T47D (cell line): Measurements from ENCODE around the gene SKI.

ENCODE experiments used
- DNase-seq, 2 experiments: peaks; one replicate each; pipeline versions ENCODE4 v3.0.0 to v3.0.0-alpha.2; 2011 to 2012; ENCODE audit warnings: low read depth in 1 of 2, low spot score in 1 of 2
- JUND ChIP-seq: IDR thresholded peaks from 2 replicates; pipeline ENCODE4 v1.6.1; 2012; ENCODE audit warnings: low read depth
- in situ Hi-C: cut with HindIII; loops from 2 replicates; pipeline ENCODE4 v1.10.0; 2016; ENCODE audit warnings: low sequenced_read_pairs, low pct_unique_long_range_greater_than_20kb

Gene SKI

DNA sequence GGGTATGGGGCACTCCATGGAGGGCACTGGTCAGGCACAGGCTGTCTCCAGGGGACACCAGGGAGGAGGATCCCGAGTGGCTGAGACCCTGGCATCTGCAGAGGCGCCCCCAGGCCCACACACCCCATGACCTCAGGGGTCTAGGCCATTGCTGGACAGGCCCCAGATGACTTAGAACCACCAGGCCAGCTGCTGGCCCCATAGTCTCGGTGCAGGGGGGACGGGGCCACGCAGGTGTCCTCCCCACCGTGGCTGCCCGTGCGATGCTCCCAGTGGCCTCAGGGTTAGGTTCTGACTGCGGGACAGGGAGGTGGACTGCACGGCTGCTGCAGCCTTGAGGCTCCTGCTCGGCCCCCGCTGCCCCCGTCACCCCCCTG lies 119.3 kb downstream of the SKI start:
- no peak for DNase-seq
- in situ Hi-C loops = no loop called here
- no peak for TF ChIP-seq JUND

DNA sequence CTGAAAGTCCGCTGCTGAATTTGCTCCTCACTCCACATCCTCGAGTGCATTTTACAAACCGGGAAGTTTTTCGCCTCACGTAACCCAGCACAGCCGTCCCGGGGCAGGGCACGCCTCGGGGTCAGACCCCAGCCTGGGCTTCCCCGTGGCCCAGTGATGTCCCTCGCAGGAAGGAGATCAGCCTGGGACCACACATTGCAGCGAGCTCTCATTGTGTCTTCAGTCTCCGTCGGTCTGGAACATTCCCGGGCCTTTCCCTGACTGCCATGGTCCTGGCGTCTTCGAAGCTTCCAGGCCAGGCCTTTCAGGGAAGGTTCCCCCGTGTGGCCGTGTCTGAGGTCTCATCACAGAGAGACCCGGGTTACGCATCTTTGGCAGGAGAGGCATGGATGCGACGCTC lies 119.8 kb downstream of the SKI start:
- no peak for TF ChIP-seq JUND
- in situ Hi-C loops = no loop called here
- no peak for DNase-seq

- TF ChIP-seq JUND = no peak
- in situ Hi-C loops = no loop called here
Observed at GRCh38 chr1:2348346-2349325, 120.5 kb downstream of the SKI start.

GRCh38 chr1:2349806-2350205 lies 121.7 kb downstream of the SKI start:
- TF ChIP-seq JUND = no peak
- in situ Hi-C loops = no loop called here
- no peak for DNase-seq

More at GRCh38 chr1:2348346-2349325, 120.5 kb downstream of the SKI start:
- no peak for DNase-seq

GRCh38 chr1:2350501-2350900 lies 122.4 kb downstream of the SKI start:
- DNase-seq = no peak
- in situ Hi-C loops = no loop called here
- no peak for TF ChIP-seq JUND

GRCh38 chr1:2350911-2351655 lies 123.0 kb downstream of the SKI start:
- no peak for DNase-seq
- in situ Hi-C loops = no loop called here
- TF ChIP-seq JUND = no peak

GRCh38 chr1:2351723-2352122 lies 123.6 kb downstream of the SKI start:
- DNase-seq = no peak
- TF ChIP-seq JUND = no peak
- in situ Hi-C loops = no loop called here

DNA sequence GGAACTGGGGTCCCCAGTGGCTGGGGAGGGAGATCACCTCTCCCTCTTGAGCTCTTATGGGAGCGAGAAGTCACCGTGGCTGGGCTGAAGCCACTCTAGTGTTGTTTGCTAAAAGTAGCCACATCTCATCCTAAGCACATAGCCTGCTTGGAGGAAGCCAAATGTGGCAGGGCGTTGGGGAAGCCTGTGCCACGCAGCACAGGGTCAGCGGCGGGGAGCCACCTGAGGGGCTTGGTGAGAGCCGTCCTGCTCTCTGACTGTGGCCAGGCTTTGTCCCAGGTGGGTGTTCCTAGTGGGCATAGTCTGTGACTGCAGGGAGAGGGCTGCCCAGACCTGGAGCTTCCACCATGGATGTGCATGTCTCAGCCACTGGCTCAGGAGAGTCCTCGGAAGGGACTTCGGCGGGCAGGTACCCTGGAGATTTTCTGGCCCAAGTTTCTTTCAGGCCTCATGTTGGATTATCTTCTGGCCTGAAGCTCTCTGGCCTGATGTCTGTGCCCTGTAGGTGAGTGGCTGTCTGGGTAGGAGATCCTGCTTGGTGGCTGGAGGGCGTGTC lies 124.3 kb downstream of the SKI start:
- no peak for TF ChIP-seq JUND
- in situ Hi-C loops = no loop called here
- no peak for DNase-seq

- in situ Hi-C loops = no loop called here
- TF ChIP-seq JUND = no peak
- no peak for DNase-seq
Observed at GRCh38 chr1:2352897-2353550, 124.9 kb downstream of the SKI start.

DNA sequence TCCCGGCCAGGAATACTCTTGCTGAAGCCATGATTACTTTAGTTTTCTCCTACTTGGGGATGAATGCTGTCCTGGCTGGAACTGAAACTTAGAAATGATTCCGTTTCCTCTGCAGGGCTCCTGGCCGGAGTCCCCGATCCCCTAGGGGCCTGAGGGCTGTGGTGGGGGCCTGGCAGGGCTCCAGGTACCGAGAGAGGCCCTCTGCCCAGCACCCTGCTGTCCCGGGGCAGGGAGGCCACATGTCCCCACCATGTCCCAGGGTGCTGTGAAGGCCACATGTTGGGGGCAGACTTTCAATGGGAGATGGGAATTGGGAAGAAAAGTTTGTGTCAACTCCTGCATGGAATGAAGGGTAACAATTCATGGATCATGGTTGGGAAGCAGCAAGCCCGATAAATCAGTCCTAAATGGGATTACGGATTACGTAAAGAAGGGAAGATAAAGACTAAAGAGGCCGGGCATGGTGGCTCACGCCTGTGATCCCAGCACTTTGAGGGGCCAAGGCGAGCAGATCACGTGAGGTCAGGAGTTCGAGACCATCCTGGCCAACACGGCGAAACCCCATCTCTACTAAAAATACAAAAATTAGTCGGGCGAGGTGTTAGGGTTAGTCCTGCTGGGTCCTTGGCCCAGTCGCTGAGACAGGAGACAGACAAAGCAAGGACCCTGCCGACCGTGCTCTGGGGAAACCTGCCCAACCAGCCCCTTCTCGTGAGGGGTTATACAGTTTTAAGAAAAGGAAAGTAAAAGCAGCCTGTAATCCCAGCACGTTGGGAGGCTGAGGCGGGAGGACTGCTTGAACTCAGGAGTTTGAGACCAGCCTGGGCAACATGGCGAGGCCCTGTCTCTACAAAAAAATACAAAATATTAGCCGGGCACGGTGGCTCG lies 125.7 kb downstream of the SKI start:
- no peak for TF ChIP-seq JUND
- DNase-seq = no peak
- in situ Hi-C loops = no loop called here

- DNase-seq = no peak
- no peak for TF ChIP-seq JUND
- in situ Hi-C loops = no loop called here
Observed at GRCh38 chr1:2354511-2355372, 126.6 kb downstream of the SKI start.
